ENCODE measurements around the gene PCDH9.
"Not testable (repeated sequence)": the region's sequence is repeated elsewhere in the genome, so short reads cannot be mapped to it uniquely, and the experiment has no call there.

Gene PCDH9

DNA sequence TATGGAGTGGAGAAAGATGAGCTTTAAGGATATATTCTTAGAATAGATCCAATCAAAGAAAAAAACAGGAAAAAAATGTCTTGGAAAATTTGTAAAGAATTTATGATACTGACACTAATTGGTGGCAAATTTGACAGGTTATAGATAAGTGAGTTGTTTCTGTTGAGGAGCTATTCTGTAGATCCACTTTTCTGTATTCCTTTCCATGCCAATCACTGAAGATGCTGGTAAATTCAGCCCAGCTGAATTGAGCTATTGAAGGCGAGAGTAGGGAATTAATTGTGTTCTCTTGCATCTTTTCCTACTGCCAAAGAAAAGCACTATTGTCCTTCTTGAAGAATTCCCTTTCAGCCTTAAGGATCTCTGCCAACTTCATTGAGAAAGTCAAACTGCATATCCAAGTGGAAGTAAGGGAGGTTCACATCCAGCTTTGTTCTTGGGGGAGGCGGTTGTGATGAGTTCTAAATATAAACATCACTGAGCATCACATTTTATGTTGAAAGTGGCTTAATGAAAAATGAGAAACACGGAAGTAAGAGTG lies 113.1 kb downstream of the PCDH9 start:
- no peak overlapping the region for H3K4me3 ChIP-seq (ENCODE audit: insufficient read depth, low read depth, low read length)
- H3K36me3 ChIP-seq (ENCODE audit: control insufficient read depth, insufficient read depth, low read length) = no peaks in the 10 kb centered on the region
- H3K4me1 ChIP-seq (ENCODE audit: control insufficient read depth, insufficient read depth, low read length) = no peaks in the 10 kb centered on the region
- H3K9me3 ChIP-seq (ENCODE audit: control insufficient read depth, low read length) = no peaks in the 10 kb centered on the region
- no peaks in the 10 kb centered on the region for H3K27me3 ChIP-seq (ENCODE audit: control insufficient read depth, insufficient read depth, low read length, poor library complexity, severe bottlenecking)
- no peak overlapping the region for H3K27ac ChIP-seq (ENCODE audit: insufficient read depth, low read depth, low read length, poor library complexity, severe bottlenecking)
- 70 to 74% methylated on average over 2 to 3 of the region's 3 CpGs for WGBS, 2 experiments

- 90 to 93% methylated on average over 2 of the region's 2 CpGs for WGBS, 2 experiments
- Histone ChIP-seq H3K4me1 (ENCODE audit: control insufficient read depth, insufficient read depth, low read length) (no peaks in the 10 kb centered on the region), H3K36me3 (ENCODE audit: control insufficient read depth, insufficient read depth, low read length) (no peaks in the 10 kb centered on the region), H3K9me3 (ENCODE audit: control insufficient read depth, low read length) (no peaks in the 10 kb centered on the region), H3K4me3 (ENCODE audit: insufficient read depth, low read depth, low read length) (no peak overlapping the region), H3K27me3 (ENCODE audit: control insufficient read depth, insufficient read depth, low read length, poor library complexity, severe bottlenecking) (no peaks in the 10 kb centered on the region), H3K27ac (ENCODE audit: insufficient read depth, low read depth, low read length, poor library complexity, severe bottlenecking) (no peak overlapping the region)
Observed at GRCh38 chr13:67107979-67108378, 122.2 kb downstream of the PCDH9 start.

DNA sequence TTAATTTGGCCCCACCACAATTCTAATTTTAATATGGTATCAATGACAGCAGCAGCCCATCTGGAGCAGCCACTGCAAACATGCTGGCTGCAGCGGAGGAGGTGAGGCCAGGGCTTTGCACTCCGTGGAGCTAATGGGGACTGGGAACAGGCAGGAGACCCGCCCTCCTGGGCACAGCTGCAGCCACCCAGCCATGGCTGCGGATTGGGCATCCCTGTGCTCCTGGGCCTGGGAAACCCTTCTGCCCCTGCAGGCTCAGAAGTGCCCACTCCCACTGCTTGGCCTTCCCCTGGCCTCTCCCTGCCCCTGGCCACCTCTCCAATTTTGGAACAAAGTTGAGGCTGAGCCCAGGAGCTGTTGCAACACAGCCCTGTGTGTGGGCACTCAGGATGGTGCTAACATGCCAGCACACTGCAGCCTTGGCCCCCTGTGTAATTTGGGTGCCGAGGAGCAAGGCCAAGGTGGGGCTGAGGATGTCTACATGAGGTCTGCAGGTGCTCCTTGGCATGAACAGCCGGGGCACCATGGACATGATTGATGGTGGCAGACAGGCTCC lies 123.6 kb downstream of the PCDH9 start:
- Histone ChIP-seq H3K36me3 (ENCODE audit: control insufficient read depth, insufficient read depth, low read length) (no peaks in the 10 kb centered on the region), H3K27me3 (ENCODE audit: control insufficient read depth, insufficient read depth, low read length, poor library complexity, severe bottlenecking) (no peaks in the 10 kb centered on the region), H3K9me3 (ENCODE audit: control insufficient read depth, low read length) (no peaks in the 10 kb centered on the region), H3K4me3 (ENCODE audit: insufficient read depth, low read depth, low read length) (no peak overlapping the region), H3K4me1 (ENCODE audit: control insufficient read depth, insufficient read depth, low read length) (no peaks in the 10 kb centered on the region), H3K27ac (ENCODE audit: insufficient read depth, low read depth, low read length, poor library complexity, severe bottlenecking) (no peak overlapping the region)
- 91 to 95% methylated on average over 6 of the region's 6 CpGs for WGBS, 2 experiments

GRCh38 chr13:67101730-67102467 lies 128.2 kb downstream of the PCDH9 start:
- H3K4me3 ChIP-seq (ENCODE audit: insufficient read depth, low read depth, low read length) = no peak overlapping the region
- 88 to 93% methylated on average over 3 to 4 of the region's 4 CpGs for WGBS, 2 experiments
- no peaks in the 10 kb centered on the region for H3K36me3 ChIP-seq (ENCODE audit: control insufficient read depth, insufficient read depth, low read length)
- no peaks in the 10 kb centered on the region for H3K9me3 ChIP-seq (ENCODE audit: control insufficient read depth, low read length)
- H3K27ac ChIP-seq (ENCODE audit: insufficient read depth, low read depth, low read length, poor library complexity, severe bottlenecking) = no peak overlapping the region
- H3K27me3 ChIP-seq (ENCODE audit: control insufficient read depth, insufficient read depth, low read length, poor library complexity, severe bottlenecking) = no peaks in the 10 kb centered on the region
- no peaks in the 10 kb centered on the region for H3K4me1 ChIP-seq (ENCODE audit: control insufficient read depth, insufficient read depth, low read length)

GRCh38 chr13:67100730-67101129 lies 129.4 kb downstream of the PCDH9 start:
- WGBS, 2 experiments = 78 to 86% methylated on average over 3 of the region's 3 CpGs
- no peaks in the 10 kb centered on the region for H3K27me3 ChIP-seq (ENCODE audit: control insufficient read depth, insufficient read depth, low read length, poor library complexity, severe bottlenecking)
- no peaks in the 10 kb centered on the region for H3K4me1 ChIP-seq (ENCODE audit: control insufficient read depth, insufficient read depth, low read length)
- H3K36me3 ChIP-seq (ENCODE audit: control insufficient read depth, insufficient read depth, low read length) = no peaks in the 10 kb centered on the region
- H3K4me3 ChIP-seq (ENCODE audit: insufficient read depth, low read depth, low read length) = no peak overlapping the region
- H3K27ac ChIP-seq (ENCODE audit: insufficient read depth, low read depth, low read length, poor library complexity, severe bottlenecking) = no peak overlapping the region
- H3K9me3 ChIP-seq (ENCODE audit: control insufficient read depth, low read length) = no peaks in the 10 kb centered on the region

DNA sequence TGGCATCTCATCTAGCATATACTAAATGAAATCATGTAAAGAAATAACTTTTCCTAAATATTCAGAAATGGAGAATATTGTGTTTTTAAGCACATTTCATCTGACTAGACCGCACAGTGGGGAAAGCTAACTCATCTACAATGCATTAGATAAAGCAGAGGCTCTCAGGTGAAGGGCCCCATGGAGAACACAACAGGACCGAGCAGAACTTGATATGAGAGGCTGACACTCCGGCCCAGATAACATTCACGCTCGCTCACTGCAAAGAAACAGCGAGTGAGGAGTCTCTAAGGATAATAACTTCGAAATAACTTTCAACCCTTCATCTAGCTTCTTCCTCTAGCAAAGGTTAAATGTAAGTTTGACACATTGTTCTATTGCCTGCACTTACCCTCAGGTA lies 130.6 kb downstream of the PCDH9 start:
- 91 to 93% methylated on average over 7 of the region's 7 CpGs for WGBS, 2 experiments
- Histone ChIP-seq H3K27me3 (ENCODE audit: control insufficient read depth, insufficient read depth, low read length, poor library complexity, severe bottlenecking) (no peaks in the 10 kb centered on the region), H3K36me3 (ENCODE audit: control insufficient read depth, insufficient read depth, low read length) (no peaks in the 10 kb centered on the region), H3K4me1 (ENCODE audit: control insufficient read depth, insufficient read depth, low read length) (no peaks in the 10 kb centered on the region), H3K9me3 (ENCODE audit: control insufficient read depth, low read length) (no peaks in the 10 kb centered on the region), H3K4me3 (ENCODE audit: insufficient read depth, low read depth, low read length) (no peak overlapping the region), H3K27ac (ENCODE audit: insufficient read depth, low read depth, low read length, poor library complexity, severe bottlenecking) (no peak overlapping the region)

- no peaks in the 10 kb centered on the region for H3K27me3 ChIP-seq (ENCODE audit: control insufficient read depth, insufficient read depth, low read length, poor library complexity, severe bottlenecking)
- no peaks in the 10 kb centered on the region for H3K36me3 ChIP-seq (ENCODE audit: control insufficient read depth, insufficient read depth, low read length)
- H3K27ac ChIP-seq (ENCODE audit: insufficient read depth, low read depth, low read length, poor library complexity, severe bottlenecking) = no peak overlapping the region
- H3K4me3 ChIP-seq (ENCODE audit: insufficient read depth, low read depth, low read length) = no peak overlapping the region
- 88 to 90% methylated on average over 1 to 2 of the region's 3 CpGs for WGBS, 2 experiments
- no peaks in the 10 kb centered on the region for H3K9me3 ChIP-seq (ENCODE audit: control insufficient read depth, low read length)
- no peaks in the 10 kb centered on the region for H3K4me1 ChIP-seq (ENCODE audit: control insufficient read depth, insufficient read depth, low read length)
Observed at GRCh38 chr13:67097892-67098452, 132.2 kb downstream of the PCDH9 start.

- not testable (repeated sequence) for H3K36me3 ChIP-seq (ENCODE audit: control insufficient read depth, insufficient read depth, low read length); H3K27ac ChIP-seq (ENCODE audit: insufficient read depth, low read depth, low read length, poor library complexity, severe bottlenecking)
Observed at GRCh38 chr13:67096893-67097292, 133.2 kb downstream of the PCDH9 start.

GRCh38 chr13:67096418-67096817 lies 133.7 kb downstream of the PCDH9 start:
- 100% methylated on average over 1 of the region's 2 CpGs; no CpG with 5 or more reads in 1 of the 2 experiments for WGBS, 2 experiments
- no peaks in the 10 kb centered on the region for H3K27me3 ChIP-seq (ENCODE audit: control insufficient read depth, insufficient read depth, low read length, poor library complexity, severe bottlenecking)
- no peaks in the 10 kb centered on the region for H3K4me1 ChIP-seq (ENCODE audit: control insufficient read depth, insufficient read depth, low read length)
- no peak overlapping the region for H3K27ac ChIP-seq (ENCODE audit: insufficient read depth, low read depth, low read length, poor library complexity, severe bottlenecking)
- H3K4me3 ChIP-seq (ENCODE audit: insufficient read depth, low read depth, low read length) = no peak overlapping the region
- H3K9me3 ChIP-seq (ENCODE audit: control insufficient read depth, low read length) = no peaks in the 10 kb centered on the region
- no peaks in the 10 kb centered on the region for H3K36me3 ChIP-seq (ENCODE audit: control insufficient read depth, insufficient read depth, low read length)

More at GRCh38 chr13:67096893-67097292, 133.2 kb downstream of the PCDH9 start:
- 90 to 97% methylated on average over 3 of the region's 5 CpGs for WGBS, 2 experiments
- not testable (repeated sequence) for H3K27me3 ChIP-seq (ENCODE audit: control insufficient read depth, insufficient read depth, low read length, poor library complexity, severe bottlenecking); H3K9me3 ChIP-seq (ENCODE audit: control insufficient read depth, low read length); H3K4me3 ChIP-seq (ENCODE audit: insufficient read depth, low read depth, low read length); H3K4me1 ChIP-seq (ENCODE audit: control insufficient read depth, insufficient read depth, low read length)

DNA sequence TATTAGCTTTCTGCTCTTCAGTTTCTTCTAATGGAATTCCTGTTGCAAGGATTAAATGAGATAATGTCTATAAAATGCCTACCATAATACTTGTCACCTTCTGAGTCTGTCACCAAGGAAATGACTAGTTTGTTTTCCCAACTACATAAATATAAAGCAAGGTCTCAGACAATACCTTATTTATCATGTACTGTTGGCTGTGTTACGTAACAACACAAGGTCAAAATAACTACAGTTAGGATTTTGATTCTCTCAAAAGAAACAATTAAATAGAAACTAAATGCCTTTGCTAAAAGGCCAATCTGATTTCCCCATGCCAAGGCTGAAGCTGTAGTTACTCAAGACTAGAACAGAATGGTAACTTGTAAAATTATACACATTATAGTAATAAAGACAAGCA lies 134.5 kb downstream of the PCDH9 start:
- 95 to 100% methylated on average over 1 of the region's 1 CpG for WGBS, 2 experiments
- no peaks in the 10 kb centered on the region for H3K4me1 ChIP-seq (ENCODE audit: control insufficient read depth, insufficient read depth, low read length)
- H3K9me3 ChIP-seq (ENCODE audit: control insufficient read depth, low read length) = no peaks in the 10 kb centered on the region
- no peaks in the 10 kb centered on the region for H3K27me3 ChIP-seq (ENCODE audit: control insufficient read depth, insufficient read depth, low read length, poor library complexity, severe bottlenecking)
- H3K27ac ChIP-seq (ENCODE audit: insufficient read depth, low read depth, low read length, poor library complexity, severe bottlenecking) = no peak overlapping the region
- no peak overlapping the region for H3K4me3 ChIP-seq (ENCODE audit: insufficient read depth, low read depth, low read length)
- no peaks in the 10 kb centered on the region for H3K36me3 ChIP-seq (ENCODE audit: control insufficient read depth, insufficient read depth, low read length)

Measured in ectodermal cell (in vitro differentiated cells).